Activated B cell treated with CpG ODN at 0.5 μM for 24 hours (primary cell): ENCODE data around the gene COL6A2. TPM values are rescaled to one million over a fixed set of nuclear protein-coding genes. Genes with fewer than 3 reads are reported as not detected.
A peak's percentile ranks its signal among the peaks of the same experiment; 100 is the strongest.
"Not testable (repeated sequence)": the region's sequence is repeated elsewhere in the genome, so short reads cannot be mapped to it uniquely, and the experiment has no call there.

Experiments used
- ATAC-seq: fragments of 200-7000 bp; cut with Tn5 transposase; one replicate; pipeline ENCODE4 v1.10.0; 2021; ENCODE audit warnings: low read depth, mild to moderate bottlenecking, moderate library complexity
- CTCF ChIA-PET: fragments of 350-600 bp; sonication (Branson Sonifier 250); formaldehyde crosslinking; loops from one replicate; lab custom pipeline; 2021; ENCODE audit warnings: antibody characterized with exemption; lab: Charles Lee
- POLR2A ChIA-PET: fragments of 350-600 bp; sonication (Branson Sonifier 250); formaldehyde crosslinking; loops from one replicate; lab custom pipeline; 2021; ENCODE audit warnings: antibody characterized with exemption; lab: Charles Lee
- DNase-seq: peaks from one replicate; pipeline ENCODE4 v3.0.0; 2022
- H3K27ac Mint-ChIP-seq: one replicate; pipeline ENCODE4 v1.8.0; 2020; ENCODE audit warnings: mixed read lengths
- H3K27me3 Mint-ChIP-seq: one replicate; pipeline ENCODE4 v1.8.0; 2021; ENCODE audit warnings: mixed read lengths
- H3K36me3 Mint-ChIP-seq: one replicate; pipeline ENCODE4 v1.8.0; 2021; ENCODE audit warnings: low read depth, mixed read lengths
- H3K4me1 Mint-ChIP-seq: one replicate; pipeline ENCODE4 v1.8.0; 2021; ENCODE audit warnings: mixed read lengths
- H3K4me3 Mint-ChIP-seq: one replicate; pipeline ENCODE4 v1.8.0; 2020; ENCODE audit warnings: mild to moderate bottlenecking, mixed read lengths
- H3K9me3 Mint-ChIP-seq: one replicate; pipeline ENCODE4 v1.8.0; 2020; ENCODE audit warnings: mixed read lengths
- CTCF ChIP-seq: fragments of 200-600 bp; IDR thresholded peaks from one replicate; pipeline ENCODE4 v1.8.0; 2022; ENCODE audit warnings: antibody characterized with exemption, mild to moderate bottlenecking
- intact Hi-C: fragments of 100-400 bp; cut with micrococcal nuclease; formaldehyde crosslinking; loops from one replicate; pipeline ENCODE4 v1.15.1; 2024
- total RNA-seq: library from RNA; stranded (reverse); gene quantifications from 2 replicates; pipeline ENCODE4 v1.2.3, GENCODE V29; 2022

Gene COL6A2
- total RNA-seq, 1 donor from 2014 or later = 0.40 TPM

GRCh38 chr21:46100906-46101305 is 3.0 kb downstream of the COL6A2 start:
- Mint-ChIP-seq H3K27me3 (peaks cover 59% of the 10 kb centered on the region), H3K4me3 (no peak overlapping the region), H3K36me3 (no peaks in the 10 kb centered on the region), H3K27ac (no peak overlapping the region), H3K9me3 (peaks cover 21% of the 10 kb centered on the region), H3K4me1 (no peaks in the 10 kb centered on the region)
- TF ChIP-seq CTCF = no peak
- ChIA-PET CTCF (no interaction called here), POLR2A (no interaction called here)
- ATAC-seq = no peak
- intact Hi-C loops = no loop called here
- no peak for DNase-seq

GRCh38 chr21:46104104-46104503 is 6.2 kb downstream of the COL6A2 start:
- no peaks in the 10 kb centered on the region for H3K4me1 Mint-ChIP-seq
- ATAC-seq (no peak), DNase-seq (no peak)
- CTCF ChIA-PET = no interaction called here
- H3K36me3 Mint-ChIP-seq = no peaks in the 10 kb centered on the region
- no peak overlapping the region for H3K4me3 Mint-ChIP-seq
- intact Hi-C loops = no loop called here
- no peak for TF ChIP-seq CTCF
- H3K27ac Mint-ChIP-seq = no peak overlapping the region
- H3K9me3 Mint-ChIP-seq = peaks cover 30% of the 10 kb centered on the region
- POLR2A ChIA-PET = no interaction called here
- H3K27me3 Mint-ChIP-seq = peaks cover 49% of the 10 kb centered on the region

- H3K4me1 Mint-ChIP-seq, H3K4me3 Mint-ChIP-seq, CTCF ChIA-PET, intact Hi-C loops, ATAC-seq, POLR2A ChIA-PET, H3K27ac Mint-ChIP-seq, DNase-seq, H3K36me3 Mint-ChIP-seq: not testable (repeated sequence)
- peaks cover 27% of the 10 kb centered on the region for H3K27me3 Mint-ChIP-seq
- peaks cover 28% of the 10 kb centered on the region for H3K9me3 Mint-ChIP-seq
Measured at GRCh38 chr21:46107376-46107775, 9.5 kb downstream of the COL6A2 start.

GRCh38 chr21:46108827-46109312 is 11.0 kb downstream of the COL6A2 start:
- Mint-ChIP-seq H3K9me3 (peaks cover 22% of the 10 kb centered on the region), H3K4me3 (no peak overlapping the region), H3K36me3 (no peaks in the 10 kb centered on the region), H3K27me3 (peaks cover 14% of the 10 kb centered on the region), H3K4me1 (no peaks in the 10 kb centered on the region), H3K27ac (no peak overlapping the region)
- no peak for ATAC-seq
- ChIA-PET CTCF (no interaction called here), POLR2A (no interaction called here)
- intact Hi-C loops = no loop called here
- no peak for DNase-seq
- TF ChIP-seq CTCF = no peak

GRCh38 chr21:46109313-46110221 is 11.7 kb downstream of the COL6A2 start:
- ATAC-seq (no peak), DNase-seq (peak; percentile 2)
- Mint-ChIP-seq H3K4me3 (no peak overlapping the region), H3K36me3 (no peaks in the 10 kb centered on the region), H3K4me1 (no peaks in the 10 kb centered on the region), H3K27me3 (peaks cover 7% of the 10 kb centered on the region), H3K27ac (no peak overlapping the region), H3K9me3 (peaks cover 15% of the 10 kb centered on the region)
- intact Hi-C loops = no loop called here
- POLR2A ChIA-PET = no interaction called here
- TF ChIP-seq CTCF = no peak
- CTCF ChIA-PET = no interaction called here
